ENCODE measurements around the gene KRT80.

The KRT80 gene

GRCh38 chr12:52197371-52198231, 5.8 kb upstream of the KRT80 start:
- DNase-seq, result no peak

- no peak for DNase-seq
Measured at GRCh38 chr12:52195065-52195730, 3.4 kb upstream of the KRT80 start.

DNA sequence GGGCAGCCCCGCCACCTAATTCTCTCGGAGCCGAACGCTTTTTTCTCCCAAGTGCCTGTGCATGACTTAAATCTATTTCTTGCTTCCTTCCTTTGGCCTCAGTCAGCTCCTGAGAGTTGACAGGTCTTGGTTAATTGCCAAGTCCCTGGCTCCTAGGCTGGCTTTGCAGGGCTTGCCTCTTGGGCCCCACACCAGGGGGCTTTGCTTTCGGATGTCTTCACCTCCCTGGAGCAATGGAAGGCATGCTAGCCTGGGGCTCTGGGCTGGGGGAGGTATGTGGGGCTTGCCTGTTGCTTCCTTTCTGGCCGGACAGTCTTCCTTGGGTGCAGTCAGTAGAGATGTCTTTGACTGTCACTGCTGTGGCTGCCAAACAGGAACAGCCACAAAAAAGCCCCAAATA, 2.2 kb upstream of the KRT80 start:
- no peak for DNase-seq

DNA sequence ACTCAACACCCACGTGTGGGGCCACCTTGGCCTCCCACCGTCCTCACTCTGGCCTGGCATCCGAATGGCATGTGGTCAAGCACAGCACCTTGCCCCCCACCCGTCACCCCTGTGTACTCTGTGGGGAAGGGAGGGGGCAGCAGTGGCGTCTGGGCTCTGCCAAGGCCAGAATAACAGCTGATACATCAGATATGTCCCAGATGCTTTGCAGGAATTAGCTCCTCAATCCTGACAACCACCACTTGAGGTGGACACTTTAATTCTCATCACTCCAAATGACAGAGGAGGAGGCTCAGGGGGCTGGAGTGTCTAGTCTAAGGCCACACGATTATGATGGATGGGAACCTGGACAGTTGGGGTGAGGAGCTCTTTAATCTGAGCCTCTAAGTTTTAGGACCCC, 1.7 kb upstream of the KRT80 start:
- DNase-seq, result no peak

GRCh38 chr12:52190860-52191729, 719 bp downstream of the KRT80 start:
- DNase-seq, result no peak

DNA sequence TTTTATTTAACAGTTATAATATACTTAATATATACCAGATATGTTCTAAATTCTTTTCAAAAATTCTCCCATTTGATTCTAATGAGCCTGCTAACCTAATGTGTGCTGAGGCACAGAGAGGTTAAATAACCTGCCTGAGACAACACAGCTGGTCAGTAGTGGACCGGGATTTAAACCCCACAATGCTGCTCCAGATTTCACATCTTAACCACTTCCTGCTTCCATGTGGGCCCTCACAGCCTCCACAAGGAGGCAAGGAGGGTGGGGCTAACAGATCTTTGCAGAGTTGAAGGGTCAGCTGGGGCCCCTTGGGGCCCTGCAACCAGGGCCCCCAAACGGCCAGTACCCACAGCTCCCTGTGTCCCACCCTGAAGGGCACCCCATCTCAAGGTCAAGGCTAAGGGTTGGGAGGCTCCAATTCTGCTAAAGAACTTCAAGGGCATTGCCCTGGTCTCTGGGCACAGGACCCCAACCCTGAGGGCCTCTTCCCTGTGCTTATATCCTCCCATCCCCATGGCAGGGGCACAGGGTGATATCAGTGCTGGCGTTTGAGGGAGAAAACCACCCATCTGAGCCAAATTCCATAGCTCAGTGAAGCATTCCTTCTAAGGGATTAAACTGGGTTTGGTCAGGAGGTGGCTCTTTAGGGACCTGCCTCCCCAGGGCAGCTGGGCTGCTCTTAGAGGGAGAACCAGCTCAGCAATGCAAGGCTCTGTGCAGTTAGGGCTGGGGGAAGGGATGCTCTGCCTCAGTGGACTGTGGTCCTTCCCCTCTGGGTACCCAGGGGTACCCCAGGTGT, 2.2 kb downstream of the KRT80 start:
- no peak for DNase-seq

DNA sequence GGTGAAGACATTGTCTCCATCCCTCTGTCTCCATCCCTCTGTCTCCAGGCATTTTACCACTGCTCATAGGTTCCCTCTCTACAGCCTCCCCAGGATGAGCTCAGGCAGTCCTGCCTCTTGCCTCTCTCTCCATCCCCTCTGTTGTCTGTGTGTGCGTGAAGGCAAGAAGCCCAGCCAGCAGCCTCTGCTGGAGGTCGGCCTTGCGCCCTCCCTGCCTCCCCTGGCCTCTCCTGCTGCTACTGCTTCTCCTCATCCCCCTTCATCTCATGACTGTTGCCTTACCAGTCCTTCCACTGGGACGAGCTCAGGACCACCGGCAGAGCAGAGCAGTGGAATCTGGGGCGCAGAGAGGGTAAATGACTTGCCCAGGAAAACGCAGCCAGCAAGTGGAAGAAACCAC, 3.2 kb downstream of the KRT80 start:
- DNase-seq, result no peak

- DNase-seq, result no peak
Measured at GRCh38 chr12:52187640-52188039, 4.2 kb downstream of the KRT80 start.

GRCh38 chr12:52187206-52187605, 4.6 kb downstream of the KRT80 start:
- no peak for DNase-seq

DNA sequence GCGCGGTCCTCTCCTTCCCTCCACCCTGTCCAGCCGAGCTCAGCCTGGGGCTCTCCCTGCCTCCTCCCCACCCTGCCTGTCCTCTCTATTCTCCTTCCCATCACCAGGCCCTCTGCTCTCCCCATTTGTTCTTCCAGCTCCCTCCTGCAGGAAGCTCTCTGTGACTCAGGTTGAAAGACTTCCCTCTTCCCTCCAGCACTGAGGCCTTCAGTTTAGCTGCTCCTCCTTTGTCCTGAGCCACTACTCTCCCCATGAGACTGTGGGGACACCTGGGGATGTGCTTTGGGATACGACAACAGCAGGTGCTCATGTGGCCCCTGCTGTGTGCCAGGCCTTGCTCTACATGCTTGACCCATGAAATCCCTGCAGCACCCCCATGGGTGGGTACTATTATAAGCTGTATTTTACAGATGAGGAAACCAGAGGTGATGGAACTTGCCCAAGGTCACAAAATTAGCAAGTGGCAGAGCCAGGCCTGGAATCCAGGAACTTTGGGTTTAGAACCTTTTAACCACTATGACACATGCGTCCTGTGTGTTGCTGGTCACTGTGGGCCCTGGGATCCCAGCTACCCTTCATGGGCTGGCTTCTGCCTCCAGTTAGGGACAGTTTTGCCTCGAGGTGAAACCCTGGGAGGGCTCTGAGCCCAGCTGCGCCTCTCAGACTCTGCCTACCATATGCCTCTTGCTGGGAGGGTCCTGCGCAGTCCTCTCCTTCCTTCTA, 5.5 kb downstream of the KRT80 start:
- no peak for DNase-seq

- DNase-seq, result no peak
Measured at GRCh38 chr12:52185400-52185967, 6.3 kb downstream of the KRT80 start.

- DNase-seq, result no peak
Measured at GRCh38 chr12:52184813-52185212, 7.0 kb downstream of the KRT80 start.

GRCh38 chr12:52183971-52184370, 7.8 kb downstream of the KRT80 start:
- no peak for DNase-seq

- DNase-seq, result no peak
Measured at GRCh38 chr12:52183544-52183910, 8.3 kb downstream of the KRT80 start.

GRCh38 chr12:52182898-52183543, 8.8 kb downstream of the KRT80 start:
- DNase-seq, result no peak

- no peak for DNase-seq
Measured at GRCh38 chr12:52182384-52182783, 9.4 kb downstream of the KRT80 start.

- no peak for DNase-seq
Measured at GRCh38 chr12:52181746-52182145, 10.1 kb downstream of the KRT80 start.

GRCh38 chr12:52180971-52181628, 10.7 kb downstream of the KRT80 start:
- no peak for DNase-seq

DNA sequence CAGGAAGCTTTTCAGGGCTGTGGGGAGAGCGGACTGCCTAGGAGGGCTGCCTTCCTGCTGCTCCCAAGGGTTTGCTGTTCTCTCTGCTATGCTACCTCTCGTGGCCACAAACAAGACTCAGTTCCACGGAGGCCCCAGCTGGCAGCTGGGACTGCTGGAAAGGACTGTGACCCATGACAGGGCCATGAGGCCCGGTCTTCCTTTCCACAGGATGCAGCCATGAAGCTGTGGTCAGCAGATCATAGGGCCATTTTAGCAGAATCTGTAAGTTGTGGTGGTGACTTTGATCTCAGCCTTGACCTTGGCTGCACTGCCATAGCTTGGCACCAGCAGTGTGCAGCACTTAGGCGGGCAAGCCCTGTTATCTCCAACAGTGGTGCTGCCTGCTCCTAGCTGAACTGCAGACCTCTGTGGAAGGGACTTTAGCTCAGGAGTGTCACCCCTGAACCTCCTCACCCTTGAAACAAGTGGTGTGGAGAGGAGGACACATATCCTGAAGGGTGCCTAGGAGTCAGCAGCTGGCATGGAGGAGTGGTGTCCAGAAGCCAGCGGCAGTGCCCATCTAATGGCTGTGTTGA, 12.3 kb downstream of the KRT80 start:
- DNase-seq, result no peak

DNA sequence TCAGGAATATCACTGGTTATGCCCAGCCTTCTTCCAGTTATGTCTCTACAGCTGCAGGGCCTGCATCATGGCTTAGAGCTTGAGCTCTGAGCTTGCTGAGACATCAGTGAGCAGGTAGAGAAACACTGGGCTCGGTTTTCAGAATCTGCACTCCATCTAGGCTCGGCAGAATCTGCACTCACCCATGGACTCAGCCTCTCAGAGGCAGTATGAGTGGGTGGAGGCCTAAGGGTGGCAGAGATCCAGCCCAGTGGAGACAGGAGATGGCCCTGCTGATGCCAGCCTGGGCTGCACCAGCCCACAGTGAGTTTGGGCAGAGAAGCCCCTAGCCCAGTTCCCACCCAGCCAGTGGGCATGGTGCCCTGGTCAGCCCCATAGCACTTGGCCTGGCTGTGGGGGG, 12.8 kb downstream of the KRT80 start:
- no peak for DNase-seq

Measured in activated gamma-delta T cell (primary cell).